G401.6 (cell line): ENCODE results near the gene ARHGEF7.

ENCODE experiments used
- FAIRE-seq: peaks from 2 replicates; lab custom pipeline; 2012; peaks lifted over from hg19 to GRCh38; lab: Jason Lieb, UNC

Gene ARHGEF7

DNA sequence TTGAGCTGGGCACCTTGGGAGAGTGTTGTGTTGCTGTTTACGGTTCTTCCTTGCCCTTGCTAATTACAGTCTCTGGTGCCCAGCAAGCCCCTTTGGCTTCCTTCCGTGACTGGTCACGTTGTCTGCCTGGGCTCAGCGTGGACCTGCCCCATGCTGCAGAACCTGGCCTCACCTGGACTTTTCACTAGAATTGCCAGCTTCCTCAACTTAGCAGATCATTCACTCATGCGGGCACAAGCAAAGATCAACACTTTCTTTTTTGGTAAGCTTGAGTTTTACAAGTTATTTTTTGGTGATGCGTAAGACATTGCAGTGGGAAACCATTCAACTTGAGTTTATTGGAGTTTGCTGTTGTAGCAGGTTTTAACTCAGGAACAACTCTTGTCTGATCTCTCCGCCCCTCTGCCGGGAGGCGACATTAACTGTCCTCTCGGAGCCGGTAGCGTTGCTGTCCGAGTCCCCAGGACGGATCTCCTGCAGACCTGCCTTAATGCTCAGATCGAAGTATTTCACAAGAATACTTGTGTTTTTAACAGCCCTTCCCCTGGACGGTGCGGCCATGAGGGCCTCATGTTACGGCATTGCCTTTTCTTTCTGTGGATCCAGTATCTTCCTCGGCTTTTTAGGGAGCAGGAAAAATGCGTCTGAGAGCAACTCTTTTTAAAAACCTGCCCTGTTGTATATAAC, 189.6 kb downstream of the ARHGEF7 start:
- no peak for FAIRE-seq

DNA sequence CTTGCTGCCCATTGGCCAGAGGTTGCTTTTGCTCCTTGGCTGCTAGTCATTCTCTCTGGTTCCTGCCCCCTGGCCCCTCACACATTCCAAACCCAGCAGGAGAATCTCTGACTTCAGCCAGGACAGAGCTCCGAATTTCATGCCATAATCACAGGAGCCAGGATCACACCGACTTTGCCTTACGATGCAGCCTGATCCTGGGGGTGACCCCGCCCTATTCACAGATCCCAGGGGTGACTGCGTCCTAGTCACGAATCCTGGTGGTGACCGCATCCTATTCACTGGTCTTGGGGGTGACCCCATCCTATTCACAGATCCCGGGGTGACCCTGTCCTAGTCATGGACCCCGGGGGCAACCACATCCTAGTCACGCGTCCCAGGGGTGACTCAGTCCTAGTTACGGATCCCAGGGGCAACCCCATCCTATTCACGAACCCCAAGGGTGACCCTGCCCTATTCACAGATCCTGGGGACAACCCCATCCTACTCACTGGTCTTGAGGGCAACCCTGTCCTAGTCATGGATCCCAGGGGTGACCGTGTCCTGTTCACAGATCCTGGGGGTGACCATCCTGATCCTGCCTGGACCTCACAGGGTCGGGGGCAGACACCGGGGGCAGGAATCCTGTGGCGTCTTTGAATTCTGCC, 198.0 kb downstream of the ARHGEF7 start:
- FAIRE-seq = no peak

DNA sequence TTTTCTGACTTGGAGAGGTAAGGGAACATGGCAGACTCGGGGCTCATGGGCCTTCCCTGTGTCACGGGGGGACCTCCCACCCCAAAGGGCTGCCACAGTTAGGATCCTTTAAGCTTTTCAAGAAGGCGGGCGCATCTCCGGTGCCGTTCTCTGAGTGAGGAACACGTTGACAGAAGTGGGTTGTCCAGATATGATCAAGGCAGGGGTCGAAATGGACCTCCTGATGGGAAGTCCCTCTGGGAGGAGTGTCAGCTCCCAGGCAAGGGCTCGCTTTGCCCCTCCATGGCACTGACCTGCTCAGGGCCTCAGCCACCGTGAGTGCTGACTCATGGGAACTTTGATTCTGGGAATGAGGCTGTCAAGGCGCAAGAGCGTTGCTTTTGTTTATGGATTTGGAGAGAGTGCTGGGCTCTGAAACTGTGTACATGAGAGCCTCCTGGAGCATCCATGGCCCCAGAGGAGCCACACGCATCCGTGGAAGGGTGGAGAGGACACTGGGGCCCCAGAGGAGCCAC, 198.9 kb downstream of the ARHGEF7 start:
- no peak for FAIRE-seq

DNA sequence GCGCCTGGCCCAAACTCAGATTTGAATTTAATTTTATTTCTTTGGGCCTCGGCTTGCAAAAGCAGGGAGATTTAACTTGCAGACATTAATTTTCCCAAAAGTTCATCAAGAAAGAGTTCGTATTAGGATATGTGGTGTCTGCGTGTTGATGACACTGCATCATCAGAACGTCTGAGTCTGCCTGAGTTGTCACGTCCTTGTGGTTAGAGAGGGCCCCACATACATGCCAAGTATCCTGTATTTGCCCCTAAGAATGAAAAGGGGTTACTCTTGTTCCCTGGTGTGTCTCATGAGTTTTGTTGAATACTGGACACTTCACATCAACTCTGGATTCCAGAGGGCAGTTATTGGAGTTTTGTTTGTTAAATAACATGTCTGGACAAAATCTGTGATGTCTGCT, 199.7 kb downstream of the ARHGEF7 start:
- no peak for FAIRE-seq

DNA sequence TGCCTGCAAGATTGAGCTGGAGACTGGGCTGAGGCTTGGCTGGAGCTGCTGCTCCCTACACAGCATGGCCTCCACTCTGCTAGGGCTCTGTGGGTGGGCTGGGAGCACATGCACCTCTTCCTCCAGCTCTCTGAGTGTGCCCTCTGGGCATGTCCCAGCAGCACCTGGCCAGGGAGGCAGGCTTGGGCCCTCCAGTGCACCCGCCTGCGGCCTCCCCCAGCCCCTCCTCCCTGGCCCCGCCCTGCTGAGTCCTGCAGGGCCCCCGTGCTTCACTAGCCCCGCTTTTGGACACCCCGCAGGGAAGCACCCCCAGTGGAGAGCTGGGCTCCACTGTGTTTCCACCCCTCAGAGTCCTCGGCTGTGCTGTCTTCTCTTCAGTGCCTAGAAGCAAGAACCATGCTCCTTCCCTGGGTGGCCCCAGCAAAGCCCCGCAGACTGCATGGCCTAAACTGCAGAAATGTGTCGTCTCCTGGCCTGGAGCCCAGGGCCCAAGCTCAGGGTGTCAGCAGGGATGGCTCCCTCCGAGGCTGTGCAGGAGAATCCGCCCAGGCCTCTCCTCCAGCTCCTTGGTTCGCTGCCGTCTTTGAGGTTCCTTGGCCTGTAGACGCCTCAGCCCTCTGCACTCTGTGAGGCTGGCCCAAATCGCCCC, 200.4 kb downstream of the ARHGEF7 start:
- no peak for FAIRE-seq

DNA sequence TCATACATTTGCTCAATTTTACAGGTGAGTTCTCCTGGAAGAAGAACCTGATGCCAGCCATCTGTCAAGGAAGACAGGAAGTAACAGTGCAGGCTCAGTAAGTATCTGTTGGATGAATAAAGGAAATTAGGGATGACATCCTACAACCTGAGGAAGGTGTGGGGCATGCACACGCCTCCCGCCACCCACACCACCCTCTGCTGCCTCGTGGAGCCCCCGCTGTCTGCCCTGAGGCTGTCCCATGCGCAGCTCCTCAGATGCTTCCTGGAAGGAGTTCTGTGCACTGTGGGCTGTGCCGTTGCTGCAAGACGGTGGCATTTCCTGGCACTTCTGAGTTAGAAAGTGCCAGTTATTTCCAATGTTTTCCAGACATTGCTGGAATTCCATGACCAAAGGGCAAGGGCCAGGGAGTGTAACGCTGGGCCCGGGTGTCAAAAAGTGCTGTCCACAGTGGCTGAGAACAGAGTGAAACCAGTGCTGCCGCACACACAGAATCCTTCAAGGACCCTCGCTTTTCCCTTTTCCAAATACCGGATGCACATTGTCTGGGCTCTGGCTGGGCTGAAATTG, 201.1 kb downstream of the ARHGEF7 start:
- no peak for FAIRE-seq

DNA sequence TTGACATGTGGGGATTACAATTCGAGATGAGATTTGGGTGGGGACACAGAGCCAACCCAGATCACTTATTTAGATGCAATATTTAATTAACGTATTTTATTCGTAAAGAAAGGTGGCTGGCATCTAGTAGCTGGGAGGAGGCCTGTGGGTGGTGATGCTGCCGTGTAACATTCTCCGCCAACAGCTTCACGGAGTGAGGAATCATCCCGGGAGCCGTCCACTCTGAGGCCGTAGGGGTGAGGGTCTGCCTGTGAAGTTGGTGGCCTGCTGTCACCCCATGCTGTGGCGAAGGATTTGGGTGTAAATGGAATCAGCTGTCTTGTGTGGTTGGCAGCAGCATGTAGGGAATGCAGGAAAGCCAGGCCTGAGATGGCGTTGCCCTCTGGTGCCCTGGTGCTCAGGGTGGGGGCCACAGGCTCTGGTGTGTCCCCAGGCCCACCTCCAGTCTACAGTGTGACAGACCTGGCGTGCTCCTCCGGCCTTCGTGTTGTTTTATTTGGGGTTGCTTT, 202.0 kb downstream of the ARHGEF7 start:
- FAIRE-seq = no peak

DNA sequence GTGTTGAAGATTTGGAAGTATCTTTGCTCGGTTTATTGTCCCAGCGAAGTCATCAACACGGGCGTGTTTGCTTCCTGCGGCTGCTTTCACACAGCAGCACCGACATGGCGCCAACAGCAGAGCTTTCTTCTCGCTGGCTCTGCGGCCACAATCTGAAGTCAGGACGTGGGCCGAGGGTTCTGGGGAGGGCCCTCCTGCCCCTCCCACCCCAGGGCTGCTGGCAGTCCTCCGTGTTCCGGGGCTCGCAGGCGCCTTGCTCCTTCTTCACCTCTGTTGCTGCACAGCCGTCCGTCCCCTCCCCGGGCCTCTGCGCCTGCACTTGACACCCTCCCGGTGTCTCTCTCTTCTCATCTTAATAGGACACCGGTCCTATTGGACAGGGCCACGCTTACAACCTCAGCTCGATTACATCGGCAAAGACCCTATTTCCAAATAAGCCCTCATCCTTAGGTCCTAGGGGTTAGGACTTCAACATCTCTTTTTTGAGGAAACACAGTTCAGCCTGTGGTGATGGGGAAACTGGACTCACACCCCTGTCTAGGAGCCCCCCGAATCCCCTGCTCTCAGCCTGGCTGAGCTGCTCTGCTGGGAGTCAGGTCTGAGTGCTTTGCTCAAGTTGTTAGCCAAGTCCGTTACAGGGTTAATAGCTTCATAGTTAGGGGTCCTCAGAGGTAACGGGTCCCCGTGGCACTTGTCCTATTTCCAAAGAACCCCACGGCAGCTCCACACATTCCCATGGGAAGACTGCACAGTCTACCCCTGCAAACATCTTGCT, 202.6 kb downstream of the ARHGEF7 start:
- FAIRE-seq = no peak

DNA sequence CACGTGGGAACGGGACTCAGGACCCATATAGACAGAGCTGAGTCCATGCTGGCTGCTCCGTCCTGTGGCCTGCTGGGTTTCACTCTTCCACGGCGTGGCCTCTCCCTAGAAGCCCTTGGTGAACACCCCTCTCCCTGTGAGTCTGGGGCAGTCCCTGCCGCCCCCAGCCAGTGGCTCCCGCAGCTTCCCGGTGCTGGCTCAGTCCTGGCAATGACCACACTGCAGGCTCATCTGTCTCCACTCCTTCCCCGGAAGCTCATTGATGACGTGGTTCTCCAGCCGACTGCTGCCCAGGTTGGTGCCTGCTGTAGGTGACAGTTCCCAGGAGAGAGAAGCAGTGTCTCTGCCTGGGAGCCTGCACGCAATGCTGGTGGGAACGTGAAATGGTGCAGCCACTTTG, 203.3 kb downstream of the ARHGEF7 start:
- no peak for FAIRE-seq

DNA sequence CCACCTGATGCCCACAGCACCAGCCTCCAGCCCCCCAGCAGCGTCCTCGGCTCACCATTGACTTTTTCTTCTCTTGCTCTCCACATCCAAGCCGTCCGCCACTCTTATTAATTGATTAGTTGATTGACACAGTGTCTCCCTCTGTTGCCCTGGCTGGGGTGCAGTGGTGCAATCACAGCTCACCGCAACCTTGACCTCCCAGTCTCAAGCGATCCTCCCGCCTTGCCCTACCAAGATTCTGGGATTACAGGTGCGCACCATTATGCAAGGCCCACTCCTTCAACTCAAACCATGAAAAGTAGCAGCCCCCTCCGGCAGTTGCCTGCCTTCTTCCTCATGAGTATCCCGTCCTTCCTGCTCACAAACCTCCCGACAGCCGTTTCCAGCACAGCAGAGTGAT, 204.4 kb downstream of the ARHGEF7 start:
- no peak for FAIRE-seq

DNA sequence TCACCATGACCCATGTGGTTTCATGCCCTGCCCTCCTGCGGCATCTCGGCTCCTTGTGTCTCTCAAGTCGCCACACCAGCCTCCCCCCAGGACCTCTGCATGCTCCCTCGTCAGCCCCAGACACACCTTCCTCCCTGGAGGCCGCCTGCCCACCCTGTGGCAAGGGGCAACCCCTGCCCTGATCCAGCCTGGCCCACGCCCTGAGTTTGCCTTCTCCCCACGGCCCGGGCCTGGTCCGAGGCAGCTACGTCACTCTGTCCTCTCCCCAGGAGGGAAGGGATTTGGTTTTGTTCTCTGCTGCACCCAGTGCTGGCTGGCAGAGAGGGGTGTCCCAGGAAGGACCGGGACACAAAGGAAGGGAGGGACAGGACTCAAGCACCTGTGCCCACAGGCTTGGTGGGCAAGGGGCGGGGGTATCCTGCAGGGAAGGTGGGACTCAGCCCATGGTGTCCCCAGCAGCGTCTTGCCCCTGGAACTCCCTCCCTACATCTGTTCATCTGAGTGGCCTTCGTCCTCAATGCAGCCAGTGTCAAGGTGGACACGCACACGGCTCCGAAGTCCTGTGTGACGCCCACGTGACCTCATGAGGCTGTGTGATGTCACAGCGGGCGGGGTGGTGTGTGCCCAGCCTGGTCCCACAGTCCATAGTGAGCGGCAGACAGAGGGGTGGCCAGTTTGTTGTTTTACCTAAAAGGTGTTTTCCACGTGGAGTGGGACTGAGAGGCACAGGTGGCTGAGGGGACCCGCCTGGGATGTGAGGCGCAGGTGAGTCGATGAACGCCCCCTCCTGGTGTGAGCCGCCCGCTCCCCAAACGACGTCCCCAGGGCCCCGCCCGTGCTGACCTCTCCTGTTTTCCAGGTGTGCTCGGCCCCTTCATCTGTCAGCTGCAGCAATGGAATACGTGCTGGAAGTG, 205.1 kb downstream of the ARHGEF7 start, which contains the start of gene TEX29:
Gene TEX29 (plus strand): TSS at position 645 of the 914 bp plus-strand sequence. CDS start 249 bp downstream, at position 894.
- FAIRE-seq = no peak

DNA sequence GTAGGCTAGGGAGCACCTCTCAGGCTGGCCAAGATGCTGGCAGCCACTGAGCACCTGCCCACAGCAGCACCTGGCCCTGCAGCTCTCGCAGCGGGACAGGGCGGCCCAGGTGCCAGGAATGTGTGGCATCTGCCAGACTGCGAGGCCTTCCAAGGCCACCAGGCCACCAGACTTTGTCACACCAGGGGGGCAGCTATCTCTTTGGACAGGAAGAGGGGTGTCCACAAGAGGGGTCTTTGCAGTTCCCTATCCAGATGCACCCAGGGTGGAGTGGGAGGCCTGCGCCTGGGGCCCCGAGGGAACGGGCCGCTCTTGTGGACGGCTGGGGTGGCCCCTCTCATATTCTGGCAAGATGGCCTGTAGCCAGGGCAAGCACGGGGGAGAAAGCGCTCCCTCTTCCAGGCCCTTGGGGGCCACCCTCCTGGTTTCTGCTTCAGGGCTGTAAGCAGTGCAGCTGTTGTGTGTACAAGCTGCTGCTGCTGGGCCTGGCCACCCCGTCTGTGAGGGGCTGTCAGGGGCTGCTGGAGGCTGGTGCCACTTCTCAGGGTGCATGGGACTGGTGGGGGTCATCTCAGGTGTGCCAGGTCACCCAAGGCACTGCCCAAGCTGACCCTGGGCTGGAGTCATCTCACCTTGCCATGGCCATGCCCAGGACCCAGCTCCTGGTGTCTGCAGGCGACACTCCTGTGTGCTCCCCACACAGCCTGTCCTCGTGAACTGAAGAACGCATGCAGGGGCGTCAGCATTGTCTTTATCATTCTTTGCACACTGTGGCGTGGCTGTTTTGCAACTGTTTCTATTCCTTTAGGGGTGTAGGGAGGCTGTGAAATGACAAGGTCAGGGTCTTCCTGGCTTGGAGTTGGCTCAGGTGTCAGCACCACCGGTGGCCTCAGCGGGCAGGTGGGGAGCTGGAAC, 207.1 kb downstream of the ARHGEF7 start:
- FAIRE-seq = no peak

DNA sequence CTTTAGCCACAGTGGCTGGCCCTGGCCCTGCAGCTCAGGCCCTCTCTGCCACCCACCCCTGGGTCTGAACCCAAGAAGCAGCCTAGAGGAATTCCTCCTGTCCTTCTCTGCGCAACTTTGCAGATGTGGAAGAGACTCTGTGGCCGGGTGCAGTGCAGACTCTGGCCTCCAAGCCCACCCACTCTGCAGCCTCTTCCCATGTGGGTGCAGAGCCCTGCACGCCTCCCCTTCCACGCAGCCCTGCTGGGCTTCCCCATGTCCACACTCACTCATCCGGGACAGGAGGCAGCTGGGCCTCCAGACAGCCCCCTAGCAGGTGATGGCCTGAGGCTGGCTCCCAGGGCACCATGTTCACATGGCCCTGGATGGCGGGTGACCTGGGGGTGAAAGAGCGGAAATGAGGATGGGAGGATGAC, 207.8 kb downstream of the ARHGEF7 start:
- no peak for FAIRE-seq

DNA sequence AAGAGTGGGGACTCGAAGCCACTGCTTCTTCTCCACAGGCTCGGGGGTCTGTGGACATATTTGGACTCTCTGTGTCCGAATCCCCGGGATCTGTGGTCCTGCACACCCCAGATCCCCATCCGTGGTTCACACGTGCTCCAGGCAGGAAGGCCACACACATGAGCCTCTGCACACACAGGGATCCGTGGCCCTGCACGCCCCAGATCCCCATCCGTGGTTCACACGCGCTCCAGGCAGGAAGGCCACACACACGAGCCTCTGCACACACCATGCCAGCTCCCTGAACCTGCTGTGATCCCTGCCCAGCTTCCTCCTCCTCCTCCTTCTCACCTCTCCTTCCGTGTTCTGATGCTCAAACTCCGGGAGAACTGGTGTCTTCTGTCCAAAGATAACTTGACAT, 208.4 kb downstream of the ARHGEF7 start:
- FAIRE-seq = no peak

DNA sequence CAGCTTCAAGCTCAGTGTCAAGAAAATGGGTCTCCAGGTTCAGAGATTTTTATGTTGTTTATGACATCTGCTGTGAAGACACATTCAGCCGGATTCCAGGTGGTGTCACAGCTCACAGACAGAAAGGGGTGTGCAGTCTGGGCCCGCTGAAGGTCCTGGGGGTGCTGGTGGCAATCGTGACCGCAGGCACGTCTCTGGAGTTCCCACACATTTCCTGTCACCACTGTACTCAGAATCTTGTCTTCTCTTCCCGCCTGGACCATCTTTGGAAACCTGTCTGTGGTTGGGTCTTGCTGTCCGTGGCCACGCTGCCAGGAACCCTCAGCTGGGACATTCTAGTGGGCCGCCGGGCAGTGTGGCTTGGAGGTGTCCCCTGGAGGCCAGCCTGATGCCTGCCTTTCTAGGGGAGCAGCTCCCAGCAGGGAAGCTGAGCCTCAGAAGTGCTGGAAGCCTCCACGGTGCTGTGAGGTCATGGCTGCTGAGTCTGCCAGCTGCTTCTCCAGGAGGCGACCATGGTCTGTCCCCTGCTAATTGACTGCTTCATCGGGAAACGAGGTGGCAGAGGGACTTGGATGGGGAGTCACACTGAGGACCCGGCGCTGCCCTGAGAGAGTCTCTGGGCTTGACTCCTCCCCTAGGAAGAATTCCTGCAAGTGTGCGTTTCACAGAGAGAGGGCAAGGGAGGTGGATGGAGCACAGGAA, 209.0 kb downstream of the ARHGEF7 start:
- FAIRE-seq = no peak

DNA sequence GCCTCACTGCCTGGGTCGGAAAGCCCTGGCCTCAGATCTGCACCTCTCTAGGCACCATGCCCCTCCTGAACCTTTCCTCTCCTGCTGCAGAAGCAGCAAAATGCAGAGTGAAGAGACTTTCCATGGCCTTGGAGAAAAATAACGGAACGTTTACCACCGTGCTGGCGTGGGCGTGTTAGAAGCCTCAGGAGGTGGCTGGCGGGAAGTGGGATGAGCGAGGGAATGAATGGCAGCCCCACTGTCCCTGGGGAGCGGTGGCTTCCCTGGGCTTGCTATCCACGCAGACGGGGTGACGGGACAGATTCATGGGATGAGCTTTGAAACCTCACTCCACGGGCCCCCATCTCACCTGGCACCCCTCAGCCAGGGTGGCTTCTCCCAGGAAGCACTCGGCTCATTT, 209.6 kb downstream of the ARHGEF7 start:
- FAIRE-seq = no peak

DNA sequence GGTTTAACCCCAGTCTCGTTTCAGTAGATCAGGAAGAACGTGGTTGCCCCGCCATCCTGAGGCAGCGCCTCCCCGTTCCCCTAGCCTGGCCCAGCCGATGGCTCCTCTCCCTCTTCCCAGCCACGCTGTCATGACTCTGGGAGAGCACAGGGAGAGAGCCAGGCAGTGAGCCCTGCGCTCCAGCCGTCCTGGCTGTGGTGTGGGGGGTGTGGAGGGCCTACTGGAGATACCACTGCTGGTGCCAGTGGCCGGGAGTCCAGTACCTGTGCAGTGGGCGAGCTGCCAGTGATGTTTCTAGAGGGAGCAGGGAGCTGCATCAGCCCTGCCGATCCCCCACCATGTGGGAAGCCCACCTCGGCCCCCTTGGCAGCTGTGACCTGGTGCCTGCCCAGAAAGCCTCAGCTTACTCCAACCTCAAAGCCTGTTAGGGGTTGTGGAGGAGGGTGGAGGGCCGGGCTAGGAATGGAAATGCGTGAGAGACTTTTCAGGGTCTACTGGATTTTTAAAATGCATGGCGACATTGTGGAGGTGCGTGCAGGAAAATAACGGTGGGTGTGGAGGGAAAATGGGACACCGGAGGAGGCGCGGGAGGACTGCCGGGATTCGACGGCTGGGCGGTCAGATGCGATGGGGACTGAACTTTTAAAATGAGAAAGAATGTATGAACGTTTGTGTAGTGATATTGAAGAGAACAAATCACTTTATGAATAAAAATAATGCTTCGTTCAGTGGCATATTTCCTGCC, 210.2 kb downstream of the ARHGEF7 start:
- FAIRE-seq = no peak

DNA sequence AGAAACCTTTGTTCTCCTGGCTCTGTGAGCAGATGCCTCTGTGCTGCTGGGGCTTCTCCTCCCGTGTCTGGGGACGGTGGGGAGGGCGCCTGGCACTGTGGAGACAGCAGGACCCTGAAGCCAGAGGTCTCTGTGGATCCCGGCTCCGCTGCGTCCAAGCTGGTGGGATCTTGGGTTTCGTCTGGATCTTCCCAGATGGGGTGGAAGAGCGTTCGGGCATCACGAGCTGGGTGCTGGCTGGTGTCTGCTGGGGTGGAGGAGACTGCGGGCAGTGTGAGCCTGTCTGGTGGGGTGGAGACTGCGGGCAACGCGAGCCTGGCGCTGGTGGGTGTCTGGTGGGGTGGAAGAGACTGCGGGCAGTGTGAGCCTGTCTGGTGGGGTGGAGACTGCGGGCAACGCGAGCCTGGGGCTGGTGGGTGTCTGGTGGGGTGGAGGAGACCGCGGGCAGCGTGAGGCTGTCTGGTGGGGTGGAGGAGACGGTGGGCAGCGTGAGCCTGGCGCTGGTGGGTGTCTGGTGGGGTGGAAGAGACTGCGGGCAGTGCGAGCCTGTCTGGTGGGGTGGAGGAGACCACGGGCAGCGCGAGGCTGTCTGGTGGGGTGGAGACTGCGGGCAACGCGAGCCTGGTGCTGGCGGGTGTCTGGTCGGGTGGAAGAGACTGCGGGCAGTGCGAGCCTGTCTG, 211.0 kb downstream of the ARHGEF7 start:
- FAIRE-seq = no peak
